Measurements from ENCODE around the gene HCN4.

The HCN4 gene

DNA sequence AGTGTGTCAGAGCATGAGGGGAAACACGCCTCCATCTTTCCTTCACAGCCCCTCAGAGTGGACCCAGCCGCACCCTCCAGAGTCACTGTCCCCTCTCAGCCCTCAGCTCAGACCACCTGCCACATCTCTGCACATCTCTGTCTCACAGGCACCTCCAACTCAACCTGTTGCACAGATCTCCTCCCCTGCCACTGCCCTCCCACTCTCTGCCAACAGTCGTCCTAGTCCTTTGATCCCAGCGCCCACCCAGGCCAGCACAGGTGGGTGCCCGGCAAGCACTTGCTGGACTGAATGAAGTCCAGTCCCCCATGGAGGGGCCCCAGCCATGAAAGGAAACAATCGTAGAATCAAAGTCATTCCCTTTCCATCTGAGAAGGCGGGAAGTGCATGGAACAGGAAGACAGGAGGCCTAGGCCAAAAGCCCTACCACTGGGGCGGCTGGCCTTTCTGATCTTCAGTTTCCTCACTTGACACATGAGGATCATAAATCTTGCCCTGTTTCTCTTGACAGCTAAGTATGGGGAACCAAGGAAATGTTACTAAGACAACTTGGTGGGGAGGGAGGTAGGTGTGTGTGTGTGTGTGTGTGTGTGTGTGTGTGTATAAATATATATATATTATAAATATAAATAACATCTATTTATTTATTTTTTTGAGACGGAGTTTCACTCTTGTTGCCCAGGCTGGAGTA lies 28.1 kb downstream of the HCN4 start:
- no peaks in the 10 kb centered on the region for H3K27me3 Mint-ChIP-seq
- H3K4me3 Mint-ChIP-seq = no peak overlapping the region
- H3K9me3 Mint-ChIP-seq = no peaks in the 10 kb centered on the region
- H3K27ac Mint-ChIP-seq = no peak overlapping the region
- H3K36me3 Mint-ChIP-seq = no peaks in the 10 kb centered on the region
- no peaks in the 10 kb centered on the region for H3K4me1 Mint-ChIP-seq

DNA sequence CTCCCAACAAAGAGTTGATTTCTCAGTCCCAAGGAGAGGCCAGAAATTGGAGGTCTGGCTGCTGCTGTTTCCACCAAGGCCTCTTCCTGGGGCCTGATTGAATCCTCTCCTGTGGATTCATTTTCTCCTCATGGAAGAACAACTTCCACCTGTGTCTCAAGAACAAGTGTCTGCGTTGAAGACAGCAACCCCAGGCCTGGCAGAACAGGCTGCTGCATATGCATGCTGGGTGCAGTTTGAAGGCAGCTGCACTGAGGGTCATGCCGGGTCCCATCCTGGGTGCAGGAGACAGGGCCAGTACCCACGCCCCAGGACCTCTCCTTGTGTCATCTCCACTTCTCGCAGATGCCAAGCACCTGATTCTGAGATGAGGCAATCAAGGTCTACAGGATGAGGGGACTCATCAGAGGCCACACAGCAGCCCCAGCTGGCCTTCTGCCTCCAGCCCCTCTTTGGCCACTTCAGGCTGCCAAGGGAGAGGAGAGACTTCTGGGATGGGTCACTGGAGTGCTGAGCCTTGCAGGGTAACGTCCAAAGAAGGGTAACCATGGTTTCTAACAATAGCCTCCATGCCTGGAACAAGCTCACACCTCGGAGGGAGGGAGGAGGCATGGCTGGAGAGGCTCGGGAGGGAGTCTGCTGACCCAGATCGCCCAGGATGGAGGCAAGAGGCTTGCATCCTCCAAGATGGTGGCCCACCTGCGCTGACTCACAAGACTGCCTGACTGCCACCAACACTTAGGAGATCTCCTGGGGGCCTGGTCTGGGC lies 30.0 kb downstream of the HCN4 start:
- H3K36me3 Mint-ChIP-seq = no peaks in the 10 kb centered on the region
- H3K27me3 Mint-ChIP-seq = no peaks in the 10 kb centered on the region
- H3K27ac Mint-ChIP-seq = no peak overlapping the region
- no peaks in the 10 kb centered on the region for H3K4me1 Mint-ChIP-seq
- H3K9me3 Mint-ChIP-seq = no peaks in the 10 kb centered on the region
- H3K4me3 Mint-ChIP-seq = no peak overlapping the region

DNA sequence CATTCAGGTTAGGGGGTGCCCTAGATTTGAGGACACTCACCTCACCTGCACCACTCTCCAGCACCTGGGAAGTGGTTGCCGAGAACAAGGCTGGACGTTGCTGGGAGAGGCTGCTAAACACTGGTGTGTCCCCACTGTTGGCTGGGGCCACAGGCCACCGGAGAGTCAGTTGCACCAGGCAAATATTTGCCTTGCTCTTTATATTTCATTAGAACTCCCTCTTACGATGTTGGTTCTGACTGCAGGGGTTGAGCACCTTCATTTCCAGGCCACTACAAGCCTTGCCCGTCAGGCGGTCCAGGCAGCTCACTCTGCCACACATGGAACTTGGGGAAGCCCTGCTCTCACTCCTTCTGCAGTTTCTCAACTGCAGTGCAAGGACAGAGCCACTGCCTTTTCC lies 30.7 kb downstream of the HCN4 start:
- Mint-ChIP-seq H3K9me3 (no peaks in the 10 kb centered on the region), H3K4me1 (no peaks in the 10 kb centered on the region), H3K27me3 (no peaks in the 10 kb centered on the region), H3K27ac (no peak overlapping the region), H3K4me3 (no peak overlapping the region), H3K36me3 (no peaks in the 10 kb centered on the region)

DNA sequence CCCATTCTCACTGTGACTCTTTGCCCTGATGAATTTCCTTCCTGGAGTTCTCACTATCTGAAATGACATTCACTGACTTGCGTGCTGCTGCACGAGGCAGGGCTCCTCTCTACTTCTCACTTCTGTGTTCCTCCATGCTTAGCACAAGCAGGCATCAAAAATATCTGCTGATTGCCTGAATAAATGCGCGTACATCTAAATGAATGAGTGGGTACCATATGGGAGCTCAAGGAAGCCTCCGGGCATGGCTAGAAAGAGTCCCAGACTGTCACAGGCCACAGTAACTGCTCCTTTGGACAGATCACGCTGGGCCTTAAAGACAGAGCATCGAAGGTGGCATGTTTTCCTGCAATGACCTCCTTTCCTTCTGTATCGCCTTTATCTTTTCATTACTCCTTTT lies 31.6 kb downstream of the HCN4 start:
- Mint-ChIP-seq H3K9me3 (no peaks in the 10 kb centered on the region), H3K36me3 (no peaks in the 10 kb centered on the region), H3K4me3 (no peak overlapping the region), H3K27ac (no peak overlapping the region), H3K4me1 (no peaks in the 10 kb centered on the region), H3K27me3 (no peaks in the 10 kb centered on the region)

DNA sequence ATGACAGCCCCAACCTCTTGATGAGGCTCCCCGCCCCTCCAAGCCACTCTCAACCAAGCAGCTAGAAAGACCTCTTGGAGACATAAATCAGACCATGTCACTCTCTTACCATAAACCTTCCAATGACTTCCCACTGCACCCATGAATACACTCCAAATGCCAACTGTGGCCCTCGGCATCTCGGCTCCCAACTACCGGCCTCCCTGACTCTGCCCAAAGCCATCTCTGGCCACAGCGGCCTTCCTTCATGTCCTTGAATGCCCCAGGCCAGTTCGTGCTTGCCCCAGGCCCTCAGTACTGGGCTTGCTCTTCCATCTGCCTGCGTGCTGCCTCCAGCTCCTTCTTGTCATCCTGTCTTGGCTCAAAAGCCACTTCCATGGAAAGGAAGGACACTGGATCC lies 32.0 kb downstream of the HCN4 start:
- H3K9me3 Mint-ChIP-seq = no peaks in the 10 kb centered on the region
- H3K4me3 Mint-ChIP-seq = no peak overlapping the region
- H3K27me3 Mint-ChIP-seq = no peaks in the 10 kb centered on the region
- H3K4me1 Mint-ChIP-seq = no peaks in the 10 kb centered on the region
- no peaks in the 10 kb centered on the region for H3K36me3 Mint-ChIP-seq
- no peak overlapping the region for H3K27ac Mint-ChIP-seq

DNA sequence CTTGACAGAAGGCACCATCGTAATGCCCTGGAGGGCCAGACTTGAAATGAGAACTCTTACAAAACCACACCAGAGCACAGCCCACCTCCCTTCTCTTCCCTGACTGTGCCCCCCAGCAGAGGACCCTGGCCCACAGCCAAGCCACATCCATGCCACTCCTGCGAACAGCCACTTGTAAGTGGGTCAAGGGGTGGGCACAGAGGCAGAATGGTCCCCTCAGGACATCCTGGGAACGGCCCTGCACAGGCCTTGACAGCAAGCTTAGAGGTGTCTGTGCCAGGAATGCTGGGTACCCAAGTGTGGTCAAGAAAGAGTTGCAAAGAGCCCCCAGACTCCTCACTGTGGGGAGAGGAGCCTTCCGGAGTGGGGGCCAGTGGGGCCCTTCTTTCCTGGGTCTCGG lies 33.3 kb downstream of the HCN4 start:
- no peak overlapping the region for H3K4me3 Mint-ChIP-seq

DNA sequence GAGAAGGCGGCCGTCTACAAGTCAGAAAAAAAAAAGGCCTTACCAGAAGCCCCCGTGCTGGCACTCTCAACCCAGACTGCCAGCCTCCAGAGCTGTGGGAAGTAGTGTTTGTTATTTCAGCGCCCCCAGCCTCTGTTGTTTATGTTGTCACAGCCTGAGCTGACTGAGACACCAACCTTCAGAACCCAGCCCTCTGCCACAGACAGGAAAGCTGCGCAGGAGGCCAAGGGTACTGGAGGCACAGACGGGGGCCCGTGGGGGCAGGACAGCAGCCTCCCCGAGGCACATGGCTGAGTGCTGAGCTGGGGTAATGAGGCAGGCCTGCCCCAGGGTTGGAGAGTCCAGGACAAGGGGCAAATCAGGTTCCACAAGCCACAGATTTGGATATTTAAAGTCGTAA lies 33.7 kb downstream of the HCN4 start:
- no peaks in the 10 kb centered on the region for H3K36me3 Mint-ChIP-seq
- H3K4me3 Mint-ChIP-seq = no peak overlapping the region
- no peaks in the 10 kb centered on the region for H3K9me3 Mint-ChIP-seq
- H3K4me1 Mint-ChIP-seq = no peaks in the 10 kb centered on the region
- no peaks in the 10 kb centered on the region for H3K27me3 Mint-ChIP-seq
- H3K27ac Mint-ChIP-seq = no peak overlapping the region

More for the DNA sequence above, 33.3 kb downstream of the HCN4 start:
- H3K27ac Mint-ChIP-seq = no peak overlapping the region
- no peaks in the 10 kb centered on the region for H3K4me1 Mint-ChIP-seq
- no peaks in the 10 kb centered on the region for H3K9me3 Mint-ChIP-seq
- H3K36me3 Mint-ChIP-seq = no peaks in the 10 kb centered on the region
- H3K27me3 Mint-ChIP-seq = no peaks in the 10 kb centered on the region

DNA sequence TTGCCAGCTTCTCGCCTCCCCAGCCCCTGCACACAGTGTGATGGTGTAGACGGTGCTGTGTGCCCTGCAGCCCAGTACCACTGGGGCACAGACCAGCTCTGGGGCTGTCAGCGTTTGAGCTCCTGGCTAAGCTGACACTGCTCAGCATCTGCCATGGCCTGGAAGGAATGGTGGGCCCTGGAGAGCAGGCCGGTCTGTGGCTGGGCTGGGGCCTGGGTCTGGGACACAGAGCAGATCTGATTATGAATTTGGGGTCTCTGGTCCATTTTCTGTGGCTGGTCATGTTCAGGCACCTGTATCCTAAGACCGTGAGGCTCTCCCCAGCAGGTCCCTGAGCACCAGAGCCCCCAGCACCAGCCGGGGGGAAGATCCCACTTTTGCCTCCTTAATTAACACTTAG lies 34.7 kb downstream of the HCN4 start:
- no peaks in the 10 kb centered on the region for H3K36me3 Mint-ChIP-seq
- H3K9me3 Mint-ChIP-seq = no peaks in the 10 kb centered on the region
- no peaks in the 10 kb centered on the region for H3K4me1 Mint-ChIP-seq
- no peak overlapping the region for H3K4me3 Mint-ChIP-seq
- no peak overlapping the region for H3K27ac Mint-ChIP-seq
- no peaks in the 10 kb centered on the region for H3K27me3 Mint-ChIP-seq

DNA sequence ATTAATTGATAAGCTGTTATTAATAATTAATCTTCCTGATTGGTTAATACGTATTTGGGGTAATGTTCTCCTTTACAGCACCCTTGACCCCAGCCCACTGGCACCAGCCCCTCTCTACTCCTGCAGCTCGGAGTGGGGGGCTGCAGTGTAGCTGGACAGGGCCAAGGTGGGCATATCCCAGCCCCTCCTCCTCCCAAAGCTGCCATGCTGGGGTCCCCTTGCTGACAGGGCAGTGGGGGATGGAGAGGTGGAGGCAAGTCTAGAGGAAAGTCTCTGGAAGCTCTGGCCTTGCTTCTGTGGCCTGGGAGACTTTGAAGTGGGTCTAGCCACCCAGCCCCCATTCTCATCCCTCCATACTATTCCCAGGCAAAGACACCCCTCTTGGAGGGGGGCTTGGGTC lies 35.8 kb downstream of the HCN4 start:
- no peaks in the 10 kb centered on the region for H3K36me3 Mint-ChIP-seq

DNA sequence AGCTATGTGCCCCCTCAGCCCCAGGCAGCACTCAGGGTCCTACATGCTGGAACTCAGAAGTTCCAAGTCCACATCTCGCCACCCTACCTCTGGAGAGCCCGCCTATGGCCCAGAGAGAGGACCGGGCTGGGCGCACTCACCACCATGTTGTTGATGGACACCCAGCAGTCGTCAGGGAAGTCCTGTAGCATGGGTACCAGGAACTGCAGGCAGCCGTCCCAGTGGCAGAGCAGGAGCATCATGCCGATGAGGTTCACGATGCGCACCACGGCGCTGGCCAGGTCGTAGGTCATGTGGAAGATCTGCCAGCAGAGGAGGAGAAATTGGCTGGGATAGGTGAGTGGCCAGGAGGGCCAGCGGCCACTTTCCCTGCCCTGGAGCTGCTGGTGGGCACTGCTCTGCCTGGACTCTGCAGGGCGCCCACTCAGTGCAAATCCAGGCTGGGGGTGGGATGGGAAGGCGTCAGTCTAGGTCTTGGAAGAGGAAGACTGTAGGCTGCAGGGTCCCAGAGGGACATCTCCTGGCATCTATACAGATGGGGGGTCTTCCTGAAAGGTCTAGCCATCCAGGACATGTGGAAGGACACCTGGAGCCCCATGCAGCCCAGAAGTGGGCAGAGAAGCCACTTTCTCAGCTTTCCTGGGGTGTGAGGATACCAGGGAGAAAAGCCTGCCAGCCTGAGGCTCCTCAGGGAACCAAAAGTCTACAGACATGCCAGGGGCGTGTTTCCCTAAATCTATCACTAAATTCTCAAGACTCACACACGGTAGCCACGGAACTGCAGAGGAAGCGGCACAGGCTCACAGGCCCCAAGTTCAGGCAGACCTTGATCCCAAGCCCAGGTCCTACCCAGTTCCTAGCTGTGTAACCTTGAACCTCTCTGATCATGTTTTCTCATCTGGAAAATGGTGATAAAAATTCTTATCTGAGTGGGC lies 36.5 kb downstream of the HCN4 start:
- Mint-ChIP-seq H3K9me3 (no peaks in the 10 kb centered on the region), H3K4me3 (no peak overlapping the region), H3K27ac (no peak overlapping the region), H3K36me3 (no peaks in the 10 kb centered on the region), H3K27me3 (no peaks in the 10 kb centered on the region), H3K4me1 (no peaks in the 10 kb centered on the region)

More for the DNA sequence above, 35.8 kb downstream of the HCN4 start:
- no peaks in the 10 kb centered on the region for H3K27me3 Mint-ChIP-seq
- H3K4me3 Mint-ChIP-seq = no peak overlapping the region
- no peak overlapping the region for H3K27ac Mint-ChIP-seq
- H3K4me1 Mint-ChIP-seq = no peaks in the 10 kb centered on the region
- no peaks in the 10 kb centered on the region for H3K9me3 Mint-ChIP-seq

DNA sequence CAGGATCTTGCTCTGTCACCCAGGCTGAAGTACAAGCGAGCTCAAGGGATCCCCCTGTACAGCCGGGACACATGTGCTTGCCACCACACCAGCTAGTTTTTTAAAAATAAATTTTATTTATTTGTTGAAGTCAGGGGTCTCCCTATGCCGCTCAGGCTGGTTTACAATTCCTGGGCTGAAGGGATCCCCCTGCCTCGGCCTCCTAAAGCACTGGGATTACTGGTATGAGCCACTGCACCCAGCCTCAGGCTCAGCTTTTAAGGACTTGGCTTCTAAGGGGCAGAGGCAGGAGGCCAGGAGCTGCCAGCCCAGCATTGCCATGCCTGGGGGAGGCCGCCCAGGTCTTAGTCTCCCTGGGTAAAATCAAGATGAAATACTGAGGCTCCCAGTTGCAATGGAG lies 37.3 kb downstream of the HCN4 start:
- Mint-ChIP-seq H3K27me3 (no peaks in the 10 kb centered on the region), H3K36me3 (no peaks in the 10 kb centered on the region), H3K9me3 (no peaks in the 10 kb centered on the region), H3K27ac (no peak overlapping the region), H3K4me1 (no peaks in the 10 kb centered on the region), H3K4me3 (no peak overlapping the region)

DNA sequence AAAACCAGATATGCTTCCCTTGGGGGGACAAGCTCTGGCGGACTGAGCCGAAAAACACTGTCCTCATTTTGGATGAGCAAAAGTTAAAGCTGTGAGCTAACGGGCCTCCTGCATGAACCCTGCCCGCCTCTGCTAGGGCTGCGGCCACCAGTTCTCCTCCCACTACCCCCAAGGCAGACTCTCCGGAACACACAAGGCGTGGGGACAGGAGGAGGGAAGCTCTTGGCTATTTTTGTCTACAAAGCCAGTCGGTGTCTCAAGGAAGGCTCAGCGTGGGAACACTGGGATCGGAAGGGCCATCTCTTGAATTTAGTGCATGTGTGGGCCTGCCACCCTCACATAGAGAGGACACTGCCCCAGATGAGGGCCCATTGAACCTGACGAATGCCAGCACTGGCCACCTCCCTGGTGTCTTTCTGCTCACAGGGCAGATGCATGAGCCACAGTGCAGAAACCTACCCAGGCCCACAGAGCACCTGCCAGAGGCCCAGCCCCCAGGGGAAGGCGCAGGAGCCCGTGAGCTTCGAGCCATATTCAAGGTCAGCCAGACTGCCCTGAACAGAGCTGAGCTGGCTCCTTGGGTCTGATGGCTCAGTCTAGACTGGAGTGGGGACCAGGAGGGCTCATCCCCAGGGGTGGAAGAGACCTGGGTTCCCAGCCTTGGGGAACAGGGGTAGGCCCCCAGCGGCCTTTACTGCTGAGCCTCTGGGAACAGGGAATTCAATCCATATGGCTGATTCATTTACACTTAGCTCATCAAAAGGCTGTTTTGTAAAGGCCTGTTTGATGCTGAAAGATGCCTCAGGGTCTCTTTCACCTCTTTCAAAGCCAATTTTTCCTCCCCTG lies 38.3 kb downstream of the HCN4 start:
- Mint-ChIP-seq H3K27ac (no peak overlapping the region), H3K27me3 (no peaks in the 10 kb centered on the region), H3K4me1 (no peaks in the 10 kb centered on the region)

DNA sequence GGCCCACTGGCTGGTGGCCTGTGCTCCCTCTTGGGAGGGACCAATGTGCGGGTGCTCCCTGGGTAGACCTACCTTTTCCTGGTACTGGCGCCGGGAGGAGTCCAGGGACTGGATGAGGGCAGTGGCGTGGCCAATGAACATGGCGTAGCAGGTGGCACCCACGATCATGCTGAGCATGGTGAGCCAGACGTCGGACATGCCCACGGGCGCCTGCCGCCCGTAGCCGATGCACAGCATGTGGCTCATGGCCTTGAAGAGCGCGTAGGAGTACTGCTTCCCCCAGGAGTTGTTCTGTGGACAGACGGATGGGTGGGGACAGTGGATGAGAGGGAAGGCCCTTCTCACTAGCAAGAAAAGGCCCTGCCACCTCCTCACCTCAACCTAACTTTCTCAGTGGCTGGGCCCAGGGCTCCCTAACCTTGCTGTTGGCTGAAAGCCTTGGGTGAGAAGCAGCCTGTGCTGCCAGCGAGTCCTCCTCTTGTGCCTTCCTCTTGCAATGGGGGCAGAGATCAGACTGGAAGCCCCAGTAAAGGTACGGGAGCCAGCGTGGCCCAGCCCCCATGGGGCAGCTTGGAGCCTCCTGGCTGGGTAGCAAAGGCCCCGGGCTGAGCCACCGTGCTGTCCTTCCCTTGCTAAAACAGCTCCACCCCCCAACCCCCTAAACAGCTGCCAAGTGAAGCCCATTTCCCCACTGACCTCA lies 39.1 kb downstream of the HCN4 start:
- Mint-ChIP-seq H3K9me3 (no peaks in the 10 kb centered on the region), H3K27ac (no peak overlapping the region), H3K4me3 (no peak overlapping the region), H3K27me3 (no peaks in the 10 kb centered on the region), H3K4me1 (no peaks in the 10 kb centered on the region), H3K36me3 (no peaks in the 10 kb centered on the region)

More for the DNA sequence above, 38.3 kb downstream of the HCN4 start:
- no peaks in the 10 kb centered on the region for H3K9me3 Mint-ChIP-seq
- no peaks in the 10 kb centered on the region for H3K36me3 Mint-ChIP-seq
- H3K4me3 Mint-ChIP-seq = no peak overlapping the region

DNA sequence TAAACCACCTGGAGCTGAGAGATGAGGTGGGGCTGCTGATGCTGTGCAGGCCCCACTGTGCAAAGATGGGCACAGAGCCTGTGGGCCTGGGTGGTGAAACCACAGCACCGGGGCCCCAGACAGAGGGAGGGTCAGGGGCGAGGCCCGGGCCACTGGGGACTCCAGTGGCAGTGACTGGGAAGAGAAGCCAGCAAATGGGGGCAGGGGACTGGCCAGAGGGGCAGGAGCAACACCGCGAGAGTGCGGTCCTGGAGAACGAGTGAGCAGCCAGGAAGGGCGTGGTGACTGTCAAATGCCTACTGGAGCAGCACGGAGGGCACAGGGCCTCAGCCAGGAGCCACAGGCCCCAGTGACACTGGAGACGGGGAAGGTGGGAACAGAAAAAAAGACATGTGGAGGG lies 39.8 kb downstream of the HCN4 start:
- Mint-ChIP-seq H3K4me3 (no peak overlapping the region), H3K36me3 (no peaks in the 10 kb centered on the region), H3K27me3 (no peaks in the 10 kb centered on the region), H3K27ac (no peak overlapping the region), H3K4me1 (no peaks in the 10 kb centered on the region), H3K9me3 (no peaks in the 10 kb centered on the region)
